ENCODE measurements around the gene DIO3.

DIO3 gene

DNA sequence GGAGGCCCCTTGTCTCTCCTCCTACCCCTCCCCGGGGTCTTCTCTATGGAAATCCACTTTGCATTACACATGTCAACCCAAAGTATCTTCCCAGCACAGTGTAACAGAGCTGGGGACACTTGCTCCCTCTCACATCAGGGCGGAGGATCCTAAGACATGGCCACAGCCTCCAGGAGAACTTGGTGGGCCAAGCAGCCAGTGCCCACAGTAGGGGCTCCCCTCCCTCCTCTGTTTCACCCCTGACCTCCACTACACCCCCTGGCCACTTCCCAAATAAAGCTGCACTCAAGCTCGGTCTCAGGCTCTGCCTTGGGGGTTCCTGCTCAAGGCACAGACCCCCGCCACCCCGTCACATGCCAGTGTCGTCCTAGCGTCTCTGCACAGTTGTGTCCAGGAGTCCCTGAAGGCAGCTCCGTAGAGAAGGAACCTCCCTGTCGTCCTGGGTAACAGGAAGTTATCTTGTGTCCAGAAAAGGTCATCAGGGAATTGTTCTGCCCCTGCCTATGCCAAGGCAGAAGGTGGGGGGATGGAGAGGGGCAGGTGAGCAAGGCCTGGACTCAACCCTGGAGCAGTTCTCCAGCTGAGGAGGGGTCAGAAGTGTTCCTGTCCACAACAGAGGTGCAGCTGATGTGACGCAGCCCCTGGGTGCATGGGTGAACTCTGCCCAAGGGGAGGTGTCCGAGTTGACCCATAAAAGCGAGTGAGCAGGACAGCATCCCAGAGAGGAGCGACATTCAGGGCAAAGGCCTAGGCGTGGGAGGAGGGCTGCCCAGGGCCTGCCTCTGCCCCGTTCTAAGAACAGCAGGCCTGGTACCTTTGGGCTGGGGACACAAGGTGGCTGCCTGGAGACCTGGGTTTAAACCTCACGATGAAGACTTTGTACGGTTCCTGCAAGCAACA, 25.5 kb downstream of the DIO3 start:
- no peak for FAIRE-seq
- DNase-seq (ENCODE audit: insufficient read length, low spot score): no peak
- TF ChIP-seq PAX5 (IDR thresholded peaks at IDR 0.05; ENCODE audit: insufficient read depth, low read length, severe bottlenecking): no peak
- TF ChIP-seq POLR2AphosphoS5 (IDR thresholded peaks at IDR 0.05; ENCODE audit: low read depth, low read length): no peak
- TF ChIP-seq TAF1 (IDR thresholded peaks at IDR 0.05; ENCODE audit: low read depth, low read length): no peak
- TF ChIP-seq SPI1 (IDR thresholded peaks at IDR 0.05; ENCODE audit: low read depth, low read length): no peak
- no peak for TF ChIP-seq POLR2A (IDR thresholded peaks at IDR 0.05; ENCODE audit: low read depth, low read length)
- no peak for TF ChIP-seq POU2F2 (IDR thresholded peaks at IDR 0.05; ENCODE audit: low read depth, low read length)

DNA sequence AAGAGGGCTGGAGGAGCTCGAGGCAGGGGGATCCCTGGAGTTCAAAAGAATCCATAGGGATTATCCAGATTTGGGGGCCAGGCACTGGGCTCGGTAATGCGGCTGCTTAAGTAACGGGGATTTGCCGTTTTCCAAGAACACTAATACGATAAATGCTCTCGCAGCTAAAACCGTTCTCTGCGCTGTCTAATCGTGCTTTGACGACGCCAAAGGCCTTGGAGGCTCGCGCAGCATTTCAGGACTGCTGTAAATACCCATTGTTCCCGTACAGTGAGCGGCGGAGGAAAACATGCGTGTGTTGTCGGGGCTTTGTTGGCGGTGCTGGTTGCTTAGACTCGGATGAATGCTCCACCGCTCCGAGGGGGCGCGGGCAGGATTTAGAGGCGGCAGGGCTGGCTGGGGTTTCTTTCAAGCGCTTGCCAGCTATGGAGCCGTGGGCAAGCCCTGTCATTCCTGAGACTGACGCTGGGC, 26.2 kb downstream of the DIO3 start:
- DNase-seq (ENCODE audit: insufficient read length, low spot score) (no peak), FAIRE-seq (no peak)
- TF ChIP-seq PAX5 (IDR thresholded peaks at IDR 0.05; ENCODE audit: insufficient read depth, low read length, severe bottlenecking): no peak
- TF ChIP-seq SPI1 (IDR thresholded peaks at IDR 0.05; ENCODE audit: low read depth, low read length): no peak
- no peak for TF ChIP-seq POU2F2 (IDR thresholded peaks at IDR 0.05; ENCODE audit: low read depth, low read length)
- TF ChIP-seq POLR2A (IDR thresholded peaks at IDR 0.05; ENCODE audit: low read depth, low read length): no peak
- TF ChIP-seq POLR2AphosphoS5 (IDR thresholded peaks at IDR 0.05; ENCODE audit: low read depth, low read length): no peak
- TF ChIP-seq TAF1 (IDR thresholded peaks at IDR 0.05; ENCODE audit: low read depth, low read length): no peak

DNA sequence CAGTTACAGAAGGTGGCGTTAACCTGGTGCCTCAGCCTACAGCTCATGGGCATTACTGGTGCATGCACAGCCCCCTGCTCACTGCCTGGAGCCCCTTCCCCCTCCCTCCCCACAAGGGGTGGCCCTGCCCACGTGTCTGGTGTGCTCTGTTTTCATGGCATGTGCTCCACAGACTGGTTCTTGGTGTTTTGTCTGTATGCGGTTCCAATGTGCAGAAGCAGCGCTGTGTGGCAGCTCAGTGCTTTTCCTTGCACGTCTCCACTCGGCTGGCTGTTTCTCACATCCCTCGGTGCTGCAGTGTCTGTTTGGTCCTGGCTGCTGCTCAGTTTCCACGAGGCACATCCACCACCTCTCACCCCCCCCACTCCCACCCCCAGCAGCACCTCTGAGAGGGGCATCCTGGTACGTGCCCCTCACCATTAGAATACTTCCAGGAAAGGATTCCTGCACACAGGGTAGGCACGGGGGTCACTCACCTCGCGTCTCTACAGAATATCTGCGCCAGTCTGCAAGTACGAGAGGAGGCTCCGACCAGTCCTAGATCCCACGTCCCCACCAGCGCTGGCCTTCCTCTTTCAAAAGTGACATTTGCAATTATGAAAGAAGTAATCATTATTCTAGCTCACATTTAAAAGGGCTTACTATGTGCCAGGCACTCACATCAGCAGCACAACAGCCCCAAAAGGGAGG, 27.1 kb downstream of the DIO3 start:
- TF ChIP-seq POLR2A (IDR thresholded peaks at IDR 0.05; ENCODE audit: low read depth, low read length) (no peak), SPI1 (IDR thresholded peaks at IDR 0.05; ENCODE audit: low read depth, low read length) (no peak), POLR2AphosphoS5 (IDR thresholded peaks at IDR 0.05; ENCODE audit: low read depth, low read length) (no peak), POU2F2 (IDR thresholded peaks at IDR 0.05; ENCODE audit: low read depth, low read length) (no peak), TAF1 (IDR thresholded peaks at IDR 0.05; ENCODE audit: low read depth, low read length) (no peak), PAX5 (IDR thresholded peaks at IDR 0.05; ENCODE audit: insufficient read depth, low read length, severe bottlenecking) (no peak)
- FAIRE-seq: no peak
- no peak for DNase-seq (ENCODE audit: insufficient read length, low spot score)

DNA sequence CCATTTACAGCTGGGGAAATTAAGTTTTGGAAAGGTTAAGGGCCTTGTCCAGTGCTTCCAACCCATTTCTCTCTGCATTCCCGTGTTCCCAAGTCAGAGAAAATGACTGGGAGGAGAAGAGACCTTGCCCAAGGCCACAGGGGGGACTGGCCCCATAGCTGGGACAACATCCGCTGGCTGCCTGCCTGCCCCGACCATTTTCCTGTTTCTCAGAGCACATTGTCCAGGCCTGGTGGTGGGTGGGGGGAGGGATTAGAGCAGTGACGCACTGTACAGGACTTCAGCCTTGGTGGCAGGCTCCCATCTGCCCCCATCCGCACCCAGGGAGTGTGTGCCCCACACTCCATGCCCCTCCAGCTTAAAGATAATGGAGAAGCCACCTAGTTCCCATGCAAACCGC, 27.7 kb downstream of the DIO3 start:
- FAIRE-seq (no peak), DNase-seq (ENCODE audit: insufficient read length, low spot score) (no peak)
- TF ChIP-seq TAF1 (IDR thresholded peaks at IDR 0.05; ENCODE audit: low read depth, low read length) (no peak), POLR2AphosphoS5 (IDR thresholded peaks at IDR 0.05; ENCODE audit: low read depth, low read length) (no peak), PAX5 (IDR thresholded peaks at IDR 0.05; ENCODE audit: insufficient read depth, low read length, severe bottlenecking) (no peak), POU2F2 (IDR thresholded peaks at IDR 0.05; ENCODE audit: low read depth, low read length) (no peak), POLR2A (IDR thresholded peaks at IDR 0.05; ENCODE audit: low read depth, low read length) (no peak), SPI1 (IDR thresholded peaks at IDR 0.05; ENCODE audit: low read depth, low read length) (no peak)

DNA sequence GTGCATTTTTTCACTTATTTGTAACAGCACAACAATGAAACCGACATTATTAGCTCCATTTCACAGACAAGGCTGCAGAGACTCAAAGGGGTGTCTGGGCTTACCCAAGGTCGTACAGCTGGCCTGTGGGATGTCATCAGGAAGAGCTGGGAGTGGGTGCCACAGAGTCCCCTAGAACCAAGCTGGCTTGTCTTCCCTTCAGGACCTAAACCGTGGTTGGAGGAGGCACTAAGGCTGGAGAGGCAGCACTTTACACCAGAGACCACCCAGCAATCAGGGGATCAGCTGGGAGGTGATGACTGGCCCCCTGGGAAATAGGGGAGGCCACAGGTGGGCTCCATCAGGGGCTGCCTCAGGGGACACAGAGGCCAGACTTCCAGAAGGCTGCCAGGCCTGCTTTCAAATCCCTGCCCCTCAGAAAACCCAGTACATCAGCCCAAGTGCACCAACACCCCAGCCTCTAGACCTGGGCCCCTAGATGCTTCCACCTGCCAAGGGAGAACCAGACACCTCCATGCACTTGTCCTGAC, 28.3 kb downstream of the DIO3 start:
- FAIRE-seq (no peak), DNase-seq (ENCODE audit: insufficient read length, low spot score) (no peak)
- TF ChIP-seq POU2F2 (IDR thresholded peaks at IDR 0.05; ENCODE audit: low read depth, low read length) (no peak), SPI1 (IDR thresholded peaks at IDR 0.05; ENCODE audit: low read depth, low read length) (no peak)

DNA sequence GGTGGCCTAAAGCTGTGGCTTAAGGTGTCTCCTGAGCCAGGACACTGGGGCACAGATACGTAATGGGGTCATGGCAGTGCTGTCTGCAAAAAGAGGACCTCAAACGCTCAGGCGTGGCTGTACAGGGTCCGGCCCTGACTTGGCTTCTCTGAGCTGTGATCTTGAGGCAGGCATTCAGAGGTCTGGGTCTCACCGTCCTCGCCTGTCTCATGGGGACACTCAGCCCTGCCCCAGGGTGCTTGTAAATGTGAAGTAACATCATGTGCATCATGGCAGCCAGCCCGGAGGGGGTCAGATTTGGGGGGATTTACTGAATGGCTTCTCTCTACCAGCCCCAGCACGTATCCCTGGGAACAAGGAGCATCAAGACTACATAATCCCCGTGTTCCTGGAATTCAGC, 28.8 kb downstream of the DIO3 start:
- DNase-seq (ENCODE audit: insufficient read length, low spot score) (no peak), FAIRE-seq (no peak)
- TF ChIP-seq TAF1 (IDR thresholded peaks at IDR 0.05; ENCODE audit: low read depth, low read length) (no peak), SPI1 (IDR thresholded peaks at IDR 0.05; ENCODE audit: low read depth, low read length) (no peak), POLR2AphosphoS5 (IDR thresholded peaks at IDR 0.05; ENCODE audit: low read depth, low read length) (no peak), POLR2A (IDR thresholded peaks at IDR 0.05; ENCODE audit: low read depth, low read length) (no peak), PAX5 (IDR thresholded peaks at IDR 0.05; ENCODE audit: insufficient read depth, low read length, severe bottlenecking) (no peak), POU2F2 (IDR thresholded peaks at IDR 0.05; ENCODE audit: low read depth, low read length) (no peak)

DNA sequence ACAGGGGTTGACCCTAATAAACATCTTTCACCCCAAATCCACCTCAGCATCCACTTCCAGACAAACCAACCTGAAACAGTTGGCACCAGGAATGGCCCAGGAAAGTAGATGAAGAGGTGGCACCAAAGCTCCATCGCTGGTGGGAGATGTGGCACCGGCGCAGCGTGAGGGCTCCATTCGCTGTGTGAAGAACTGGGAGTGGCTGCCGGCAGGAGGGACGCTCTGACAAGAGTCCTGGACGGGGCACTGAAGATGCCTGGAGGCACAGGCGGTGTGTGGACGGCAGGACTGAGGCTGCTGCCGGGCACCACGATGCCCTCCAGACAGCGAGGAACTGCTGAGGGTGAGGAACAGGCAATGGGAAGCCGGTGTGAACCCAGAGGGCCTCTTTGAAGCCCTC, 29.3 kb downstream of the DIO3 start:
- no peak for TF ChIP-seq PAX5 (IDR thresholded peaks at IDR 0.05; ENCODE audit: insufficient read depth, low read length, severe bottlenecking)
- TF ChIP-seq POU2F2 (IDR thresholded peaks at IDR 0.05; ENCODE audit: low read depth, low read length): no peak
- TF ChIP-seq POLR2AphosphoS5 (IDR thresholded peaks at IDR 0.05; ENCODE audit: low read depth, low read length): no peak
- no peak for TF ChIP-seq SPI1 (IDR thresholded peaks at IDR 0.05; ENCODE audit: low read depth, low read length)
- TF ChIP-seq POLR2A (IDR thresholded peaks at IDR 0.05; ENCODE audit: low read depth, low read length): no peak
- TF ChIP-seq TAF1 (IDR thresholded peaks at IDR 0.05; ENCODE audit: low read depth, low read length): no peak
- FAIRE-seq: no peak
- DNase-seq (ENCODE audit: insufficient read length, low spot score): no peak

DNA sequence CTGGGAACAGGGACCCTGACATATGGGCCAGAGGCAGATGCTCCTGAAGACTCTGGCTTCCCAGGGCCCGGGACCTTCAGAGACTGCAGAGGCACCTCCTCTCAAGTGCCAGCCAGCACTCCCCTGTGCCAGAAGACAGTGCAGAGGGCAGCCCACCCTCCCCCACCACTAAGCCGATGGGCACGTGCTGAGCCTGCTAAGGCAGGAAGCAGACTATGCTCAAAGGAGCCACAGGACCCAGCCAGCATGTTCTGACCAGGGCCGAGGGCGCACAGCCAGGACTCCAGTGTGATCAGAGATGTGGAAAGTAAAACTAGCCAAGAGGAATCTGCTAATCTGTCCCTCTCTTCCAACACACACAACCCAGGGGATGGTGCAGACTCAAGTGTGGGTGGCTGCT, 29.8 kb downstream of the DIO3 start:
- TF ChIP-seq POLR2A (IDR thresholded peaks at IDR 0.05; ENCODE audit: low read depth, low read length): no peak
- TF ChIP-seq TAF1 (IDR thresholded peaks at IDR 0.05; ENCODE audit: low read depth, low read length): no peak
- no peak for TF ChIP-seq PAX5 (IDR thresholded peaks at IDR 0.05; ENCODE audit: insufficient read depth, low read length, severe bottlenecking)
- no peak for TF ChIP-seq SPI1 (IDR thresholded peaks at IDR 0.05; ENCODE audit: low read depth, low read length)
- TF ChIP-seq POU2F2 (IDR thresholded peaks at IDR 0.05; ENCODE audit: low read depth, low read length): no peak
- no peak for TF ChIP-seq POLR2AphosphoS5 (IDR thresholded peaks at IDR 0.05; ENCODE audit: low read depth, low read length)
- DNase-seq (ENCODE audit: insufficient read length, low spot score) (no peak), FAIRE-seq (no peak)

DNA sequence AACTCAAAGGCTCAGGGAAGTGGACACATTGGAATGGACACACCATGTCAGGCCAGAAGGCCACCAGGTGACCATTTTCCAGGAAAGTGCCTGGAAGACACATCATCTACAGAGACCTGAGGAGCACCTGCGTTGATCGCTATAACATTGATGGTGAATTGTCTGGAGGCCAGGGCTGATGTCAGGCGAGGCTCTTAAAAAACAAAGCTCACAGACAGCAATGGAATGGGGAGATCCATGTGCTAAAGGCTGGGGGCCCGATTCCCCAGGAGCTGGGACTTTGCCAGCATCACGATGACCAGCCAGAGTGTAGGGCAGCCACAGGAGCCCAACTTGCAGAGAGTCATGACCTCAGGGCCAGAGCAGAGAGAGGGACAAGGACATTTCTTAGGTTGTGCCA, 30.3 kb downstream of the DIO3 start:
- FAIRE-seq: no peak
- TF ChIP-seq POLR2AphosphoS5 (IDR thresholded peaks at IDR 0.05; ENCODE audit: low read depth, low read length): no peak
- no peak for TF ChIP-seq PAX5 (IDR thresholded peaks at IDR 0.05; ENCODE audit: insufficient read depth, low read length, severe bottlenecking)
- no peak for TF ChIP-seq TAF1 (IDR thresholded peaks at IDR 0.05; ENCODE audit: low read depth, low read length)
- no peak for TF ChIP-seq POU2F2 (IDR thresholded peaks at IDR 0.05; ENCODE audit: low read depth, low read length)
- TF ChIP-seq SPI1 (IDR thresholded peaks at IDR 0.05; ENCODE audit: low read depth, low read length): no peak
- TF ChIP-seq POLR2A (IDR thresholded peaks at IDR 0.05; ENCODE audit: low read depth, low read length): no peak
- no peak for DNase-seq (ENCODE audit: insufficient read length, low spot score)

All from GM12891 (cell line).